ENCODE measurements around the gene TRIM40. TPM values are rescaled to one million over a fixed set of nuclear protein-coding genes. Genes with fewer than 3 reads are reported as not detected.

TRIM40 gene
- total and polyA plus RNA-seq, 2 of the 13 experiments (the other 11 are each of a cell fraction or from before 2014, with no cell fraction given), result 0.58 TPM; not detected in 1

DNA sequence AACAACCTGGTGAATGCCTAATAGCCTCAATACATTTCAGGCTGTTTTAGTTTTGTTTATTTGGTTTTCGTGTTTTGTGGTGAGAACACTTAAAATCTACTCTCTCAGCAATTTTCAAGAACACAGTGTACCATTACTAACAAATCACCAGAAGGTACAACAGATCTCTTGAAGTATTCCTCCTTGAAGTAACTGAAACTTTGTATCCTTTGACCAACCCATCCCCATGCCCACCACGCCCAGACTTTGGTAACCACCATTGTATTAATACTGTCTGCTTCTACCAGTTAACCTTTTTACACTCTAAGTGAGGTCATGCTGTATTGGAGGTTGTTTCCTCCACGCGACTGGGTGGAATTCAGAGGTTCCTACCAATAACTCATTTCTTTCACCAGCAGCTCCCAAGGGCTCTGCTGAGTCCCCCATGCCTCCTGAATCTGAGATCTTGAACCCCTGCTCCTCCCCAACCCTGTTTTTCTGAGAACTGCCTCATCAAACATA is 5.7 kb upstream of the TRIM40 start:
- Histone ChIP-seq H3K4me3 (replicated peaks in 1 of 3; ENCODE audit: insufficient read depth in 1 of 3, low read depth in 2 of 3, low read length in 3 of 3) (no peak overlapping the region), H2AFZ (ENCODE audit: low read length) (no peak overlapping the region), H3K9ac (ENCODE audit: insufficient read depth, low read depth, low read length) (no peak overlapping the region), H3K27ac (ENCODE audit: extremely low read length, insufficient read depth, low read length) (no peak overlapping the region), H4K20me1 (ENCODE audit: insufficient read depth, low read length) (no peaks in the 10 kb centered on the region), H3K9me3 (ENCODE audit: low read length) (no peaks in the 10 kb centered on the region), H3K4me1 (ENCODE audit: insufficient read depth, low read length) (peaks cover 72% of the 10 kb centered on the region), H3K79me2 (ENCODE audit: insufficient read depth, low read length) (no peaks in the 10 kb centered on the region), H3K27me3 (ENCODE audit: control insufficient read depth in 1 of 2, insufficient read depth in 2 of 2, low read length in 2 of 2) (no peaks in the 10 kb centered on the region), H3K36me3 (replicated peaks in 1 of 2; ENCODE audit: control insufficient read depth in 1 of 2, insufficient read depth in 2 of 2, low read length in 2 of 2) (no peaks in the 10 kb centered on the region), H3K4me2 (ENCODE audit: low read depth, low read length) (peak overlapping the region; percentile 68)
- ChIA-PET POLR2A (interaction anchor here (1.4 to 4.2 kb wide), 3 partner anchors 19 to 28 kb away, joined by 5 to 43 read pairs (median 17); no protein-coding TSS in a partner anchor), CTCF (ENCODE audit: low intra/inter-chr PET ratio, low total read pairs) (interaction anchor here (1.0 to 6.5 kb wide), 5 partner anchors 26 to 54 kb away, joined by 3 to 140 read pairs (median 7); partner anchors contain the start of genes RNF39 and TRIM15)
- no TSS peak for BruUV-seq (replicated peaks)
- intact Hi-C loops (cut with micrococcal nuclease; ENCODE audit: unreplicated experiment), result loop anchor here (2.0 kb wide), 1 partner anchor 41 kb away; no protein-coding TSS in a partner anchor
- in situ Hi-C loops (cut with HindIII; ENCODE audit: extremely low pct_ligation_motif_present, low pct_unique_long_range_greater_than_20kb), result no loop called here
- DNase-seq (ENCODE audit: low spot score) (no peak), FAIRE-seq (no peak), ATAC-seq (no peak)
- TF ChIP-seq MAFK (conservative IDR thresholded peaks at IDR 0.05 in 1 of 2, IDR thresholded peaks at IDR 0.05 in 1 of 2; ENCODE audit: low read length in 2 of 2) (0 out of 4 replicates have a peak, but pooled peaks have one; percentile 16 to 34), ERF (CRISPR knock-in tag; IDR thresholded peaks at IDR 0.05) (no peak), MAFF (IDR thresholded peaks at IDR 0.05; ENCODE audit: low read depth, low read length) (0 out of 2 replicates have a peak, but pooled peaks have one; percentile 17)
- 68% methylated on average over 4 of the region's 4 CpGs for WGBS (ENCODE audit: low lambda C conversion rate)

- Histone ChIP-seq H3K4me2 (ENCODE audit: low read depth, low read length) (peak overlapping the region; percentile 68), H3K4me1 (ENCODE audit: insufficient read depth, low read length) (peaks cover 75% of the 10 kb centered on the region), H3K27ac (ENCODE audit: extremely low read length, insufficient read depth, low read length) (no peak overlapping the region), H3K9ac (ENCODE audit: insufficient read depth, low read depth, low read length) (peak overlapping the region; percentile 9; the same call in 1 of the 2 replicates), H3K36me3 (replicated peaks in 1 of 2; ENCODE audit: control insufficient read depth in 1 of 2, insufficient read depth in 2 of 2, low read length in 2 of 2) (no peaks in the 10 kb centered on the region), H2AFZ (ENCODE audit: low read length) (peak overlapping the region; percentile 15), H3K79me2 (ENCODE audit: insufficient read depth, low read length) (no peaks in the 10 kb centered on the region), H3K9me3 (ENCODE audit: low read length) (no peaks in the 10 kb centered on the region), H4K20me1 (ENCODE audit: insufficient read depth, low read length) (no peaks in the 10 kb centered on the region), H3K27me3 (ENCODE audit: control insufficient read depth in 1 of 2, insufficient read depth in 2 of 2, low read length in 2 of 2) (no peaks in the 10 kb centered on the region), H3K4me3 (replicated peaks in 1 of 3; ENCODE audit: insufficient read depth in 1 of 3, low read depth in 2 of 3, low read length in 3 of 3) (peak overlapping the region in 1 of 3 experiments; percentile 28; a peak in 2 of 6 replicates)
- DNase-seq (ENCODE audit: low spot score), result peak; percentile 89
- FAIRE-seq, result peak; percentile 81
- intact Hi-C loops (cut with micrococcal nuclease; ENCODE audit: unreplicated experiment) (loop anchor here (1.0 to 2.0 kb wide), 2 partner anchors 28 to 40 kb away; no protein-coding TSS in a partner anchor), in situ Hi-C loops (cut with HindIII; ENCODE audit: extremely low pct_ligation_motif_present, low pct_unique_long_range_greater_than_20kb) (no loop called here)
- WGBS (ENCODE audit: low lambda C conversion rate), result 18% methylated on average over 16 of the region's 16 CpGs
- CTCF ChIA-PET (ENCODE audit: low intra/inter-chr PET ratio, low total read pairs), result interaction anchor here (0.9 to 6.5 kb wide), 6 partner anchors 27 to 393 kb away, joined by 3 to 140 read pairs (median 6); partner anchors contain the start of genes RNF39 and TRIM15
- POLR2A ChIA-PET, result interaction anchor here (1.0 to 4.2 kb wide), 6 partner anchors 11 to 70 kb away, joined by 3 to 43 read pairs (median 14); partner anchors contain the start of genes POLR1H and TRIM31
- ATAC-seq, result peak; percentile 70
- BruUV-seq (replicated peaks), result no TSS peak
- TF ChIP-seq ZNF441 (CRISPR knock-in tag; IDR thresholded peaks at IDR 0.05; ENCODE audit: borderline replicate concordance) (no peak), KLF16 (CRISPR knock-in tag; IDR thresholded peaks at IDR 0.05) (no peak), ZBTB43 (CRISPR knock-in tag; conservative IDR thresholded peaks at IDR 0.05) (no peak), ZNF207 (IDR thresholded peaks at IDR 0.05; ENCODE audit: borderline replicate concordance) (no peak), ZC3H4 (CRISPR knock-in tag; IDR thresholded peaks at IDR 0.05; ENCODE audit: borderline replicate concordance) (no peak), ZKSCAN8 (CRISPR knock-in tag; IDR thresholded peaks at IDR 0.05; ENCODE audit: borderline replicate concordance) (peak; percentile 70; the same call in 1 of the 2 replicates), FOXP1 (IDR thresholded peaks at IDR 0.05) (no peak), FOXP1 (CRISPR knock-in tag; IDR thresholded peaks at IDR 0.05) (0 out of 2 replicates have a peak, but pooled peaks have one; percentile 24), SALL1 (CRISPR knock-in tag; IDR thresholded peaks at IDR 0.05) (peak; percentile 83), ZNF446 (CRISPR knock-in tag; IDR thresholded peaks at IDR 0.05) (no peak), ZNF496 (CRISPR knock-in tag; IDR thresholded peaks at IDR 0.05; ENCODE audit: insufficient replicate concordance) (no peak)
- TF ChIP-seq, protein P1, sequence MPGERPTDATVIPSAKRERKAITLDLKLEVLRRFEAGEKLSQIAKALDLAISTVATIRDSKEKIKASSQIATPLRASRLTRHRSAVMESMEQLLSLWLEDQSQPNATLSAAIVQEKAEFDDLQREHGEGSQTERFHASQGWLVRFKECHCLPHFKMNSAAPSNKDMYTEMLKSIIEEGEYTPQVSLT (CRISPR knock-in tag; IDR thresholded peaks at IDR 0.05; ENCODE audit: borderline replicate concordance, low read depth), result no peak
Observed at GRCh38 chr6:30130887-30131862, 4.8 kb upstream of the TRIM40 start.

Data from HepG2 (cell line).